K562 (cell line): ENCODE measurements around the gene VWF. TPM values are rescaled to one million over a fixed set of nuclear protein-coding genes. Genes with fewer than 3 reads are reported as not detected.

Source experiments
- ATAC-seq: fragments of 200-7000 bp; cut with Tn5 transposase; 3 replicates; pipeline ENCODE4 v1.9.1; 2020; ENCODE audit warnings: moderate library complexity
- BruUV-seq: library from RNA; stranded (reverse); fragments of 400-500 nt; replicated peaks from 2 replicates; lab custom pipeline; 2021; lab: Mats Ljungman, UMichigan
- CTCF ChIA-PET: fragments of 300-600 bp; formaldehyde crosslinking; extraction: SDS; loops from one replicate; lab custom pipeline; 2021; ENCODE audit warnings: low intra/inter-chr PET ratio; lab: Yijun Ruan, JAX
- POLR2A ChIA-PET: fragments of 300-600, 350-650 bp; sonication (Branson Sonifier 250); formaldehyde crosslinking; extraction: SDS; loops from one replicate; lab custom pipeline; 2021; ENCODE audit warnings: antibody characterized with exemption, inconsistent platforms; lab: Yijun Ruan, JAX
- DNase-seq, 4 experiments: peaks; one replicate each; pipeline versions ENCODE4 v3.0.0 to v3.0.0-alpha.2; 2011 to 2018; ENCODE audit warnings: low spot score in 3 of 4, mixed read lengths in 3 of 4; ENCODE audit errors: extremely low read depth in 1 of 4
- FAIRE-seq: peaks from 2 replicates; lab custom pipeline; 2011; peaks lifted over from hg19 to GRCh38; lab: Jason Lieb, UNC
- H2AFZ ChIP-seq: 2 replicates; pipeline ENCODE4 v1.6.0; 2011; ENCODE audit warnings: low read depth, low read length, control low read depth, inconsistent platforms
- H3K27ac ChIP-seq: fragments of 200-600 bp; 3 replicates; pipeline ENCODE4 v1.8.0; 2011; ENCODE audit warnings: low read depth, mild to moderate bottlenecking, control low read depth, inconsistent platforms, low read length, moderate library complexity, mixed read lengths; ENCODE audit errors: extremely low read depth
- H3K27me3 ChIP-seq, 2 experiments: fragments of 300-600 bp in 1 of 2; 2 replicates in 1 of 2; 3 replicates in 1 of 2; pipeline versions ENCODE4 v1.6.0 to v1.8.0; 2011; ENCODE audit warnings: inconsistent platforms in 2 of 2, low read length in 2 of 2, mild to moderate bottlenecking in 1 of 2, mixed read lengths in 1 of 2, moderate library complexity in 1 of 2; ENCODE audit not compliant: control insufficient read depth in 2 of 2, insufficient read depth in 2 of 2
- H3K36me3 ChIP-seq: fragments of 300-600 bp; 3 replicates; pipeline ENCODE4 v1.8.0; 2011; ENCODE audit warnings: mild to moderate bottlenecking, low read length, inconsistent platforms; ENCODE audit not compliant: control insufficient read depth, insufficient read depth
- H3K4me1 ChIP-seq, 2 experiments: fragments of 200-600 bp in 1 of 2; replicated peaks in 1 of 2; 2 replicates in 1 of 2; 3 replicates in 1 of 2; pipeline versions ENCODE4 v1.5.1 to v1.8.0; 2011; ENCODE audit warnings: inconsistent platforms in 2 of 2, low read length in 2 of 2, mild to moderate bottlenecking in 1 of 2, mixed read lengths in 1 of 2, moderate library complexity in 1 of 2; ENCODE audit not compliant: control insufficient read depth in 2 of 2, insufficient read depth in 2 of 2
- H3K4me2 ChIP-seq: 2 replicates; pipeline ENCODE4 v1.6.1; 2011; ENCODE audit warnings: low read length, control low read depth, inconsistent platforms, mixed read lengths; ENCODE audit not compliant: insufficient read depth
- H3K4me3 ChIP-seq: fragments of 200-600 bp; sonication (generic), shearing (Covaris generic); 2 replicates; pipeline ENCODE4 v1.5.1; 2016; ENCODE audit warnings: control low read depth, inconsistent platforms
- H3K79me2 ChIP-seq: fragments of 200-600 bp; 3 replicates; pipeline ENCODE4 v1.8.0; 2011; ENCODE audit warnings: low read length, inconsistent platforms; ENCODE audit not compliant: control insufficient read depth, insufficient read depth
- H3K9ac ChIP-seq, 2 experiments: 2 replicates each; pipeline versions ENCODE4 v1.6.0 to v1.6.1; 2011; ENCODE audit warnings: low read depth in 2 of 2, low read length in 2 of 2, control low read depth in 1 of 2, inconsistent platforms in 1 of 2, mild to moderate bottlenecking in 1 of 2, mixed read lengths in 1 of 2; ENCODE audit not compliant: insufficient read depth in 1 of 2
- H3K9me1 ChIP-seq: one replicate; pipeline ENCODE4 v1.6.0; 2011; ENCODE audit warnings: inconsistent platforms, mild to moderate bottlenecking, low read length, moderate library complexity; ENCODE audit not compliant: control insufficient read depth, insufficient read depth
- H3K9me3 ChIP-seq: replicated peaks from 2 replicates; pipeline ENCODE4 v1.5.1; 2011; ENCODE audit warnings: low read depth, low read length, inconsistent platforms; ENCODE audit not compliant: control insufficient read depth, insufficient read depth
- H4K20me1 ChIP-seq: replicated peaks from 2 replicates; pipeline ENCODE4 v1.6.1; 2011; ENCODE audit warnings: low read length, inconsistent platforms, mixed read lengths; ENCODE audit not compliant: control insufficient read depth, insufficient read depth
- CREB1 ChIP-seq, 2 experiments: sonication (generic) in 1 of 2; formaldehyde crosslinking in 1 of 2; IDR thresholded peaks; 2 replicates each; pipeline versions ENCODE4 v1.6.1 to v1.8.0; 2012 to 2022; ENCODE audit warnings: inconsistent platforms in 1 of 2, mild to moderate bottlenecking in 1 of 2, missing genetic modification reagents in 1 of 2, moderate library complexity in 1 of 2
- ELF4 ChIP-seq: fragments of 450-650 bp; formaldehyde crosslinking; IDR thresholded peaks from 2 replicates; pipeline ENCODE4 v1.4.0; 2022; ENCODE audit warnings: missing genetic modification characterization
- ZNF668 ChIP-seq: fragments of 250-450 bp; sonication (Bioruptor Pico); IDR thresholded peaks from 2 replicates; pipeline ENCODE4 v1.8.0; 2022; ENCODE audit warnings: mild to moderate bottlenecking, inconsistent platforms
- WGBS: fragments of 100-300 bp; shearing (Covaris generic); methylation state at CpG from one replicate; pipeline ENCODE4 v1.1.6; 2016; ENCODE audit warnings: low coverage, mixed read lengths; ENCODE audit not compliant: insufficient coverage; ENCODE audit errors: missing lambda C conversion rate; 5-methylcytosine and 5-hydroxymethylcytosine counted together
- in situ Hi-C: fragments of 300-500 bp; cut with MboI; formaldehyde crosslinking; loops from 4 replicates; pipeline ENCODE4 v1.15.0; 2018; ENCODE audit warnings: inconsistent platforms, mixed read lengths
- intact Hi-C: fragments of 100-400 bp; cut with micrococcal nuclease; formaldehyde crosslinking; loops from 2 replicates; pipeline ENCODE4 v1.14.2; 2022
- polyA plus RNA-seq, 8 experiments: library from polyadenylated mRNA; depleted of rRNA in 4 of 8; stranded (reverse) in 5 of 8; unstranded in 3 of 8; fragments of >200 nt; fragmentation: Nextera tagmentation in 2 of 8; fragmentation: Illumina TruSeq in 1 of 8; extraction: Ambion mirVana in 2 of 8; extraction: Trizol in 1 of 8; gene quantifications; 2 replicates each; pipeline versions ENCODE4 v1.2.1 to v1.2.3, GENCODE V29; 2011 to 2014; ENCODE audit warnings: inconsistent platforms in 1 of 8, missing spikeins in 1 of 8
- total RNA-seq, 7 experiments: library from RNA; depleted of rRNA in 6 of 7; stranded (reverse); fragments of >200 nt in 6 of 7; fragmentation: Illumina TruSeq in 2 of 7; extraction: Trizol in 2 of 7; gene quantifications; 2 replicates each; pipeline versions ENCODE4 v1.2.1 to v1.2.3, GENCODE V29; 2011 to 2021; ENCODE audit warnings: low replicate concordance in 1 of 7
- TF ChIP-seq, protein P1 (sequence below): sonication (generic); formaldehyde crosslinking; IDR thresholded peaks from 2 replicates; pipeline ENCODE4 v1.8.1; 2023; ENCODE audit warnings: mild to moderate bottlenecking, missing genetic modification reagents

VWF gene
- total and polyA plus RNA-seq, 9 of the 15 experiments (the other 6 are each of a cell fraction or from before 2014, with no cell fraction given): 0.53 TPM; not detected in 8

DNA sequence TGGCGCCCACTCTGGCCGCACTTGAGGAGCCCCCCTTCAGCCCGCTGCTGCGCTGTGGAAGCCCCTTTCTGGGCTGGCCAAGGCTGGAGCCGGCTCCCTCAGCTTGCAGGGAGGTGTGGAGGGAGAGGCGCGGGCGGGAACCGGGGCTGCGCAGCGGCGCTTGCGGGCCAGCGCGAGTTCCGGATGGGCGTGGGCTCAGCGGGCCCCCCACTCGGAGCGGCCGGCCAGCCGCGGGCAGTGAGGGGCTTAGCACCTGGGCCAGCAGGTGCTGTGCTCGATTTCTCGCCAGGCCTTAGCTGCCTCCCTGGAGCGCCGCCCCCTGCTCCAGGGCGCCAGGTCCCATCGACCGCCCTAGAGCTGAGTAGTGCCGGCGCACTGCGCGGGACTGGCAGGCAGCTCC, 8.0 kb upstream of the VWF start:
- FAIRE-seq: no peak

GRCh38 chr12:6125310-6125608, 789 bp upstream of the VWF start:
- ChIA-PET CTCF (no interaction called here), POLR2A (no interaction called here)
- Histone ChIP-seq H3K4me2 (no peak overlapping the region), H3K4me1 (no peaks in the 10 kb centered on the region; a peak in 1 of 5 replicates), H3K36me3 (no peaks in the 10 kb centered on the region), H3K79me2 (no peaks in the 10 kb centered on the region), H3K27me3 (peaks cover 10 to 29% of the 10 kb centered on the region in 2 experiments; a peak in 4 of 5 replicates), H3K27ac (no peak overlapping the region), H3K9me1 (no peaks in the 10 kb centered on the region), H4K20me1 (no peaks in the 10 kb centered on the region)
- in situ Hi-C loops: no loop called here
- BruUV-seq: no TSS peak
- 6% methylated on average over 2 of the region's 3 CpGs for WGBS
- no peak for TF ChIP-seq ELF4 (CRISPR knock-in tag)
- TF ChIP-seq ZNF668: no peak
- TF ChIP-seq, all 486 proteins: peak for 0
- intact Hi-C loops: no loop called here
- Histone ChIP-seq H3K9me3 (no peaks in the 10 kb centered on the region), H3K9ac (no peak overlapping the region), H2AFZ (no peak overlapping the region), H3K4me3 (no peak overlapping the region)
- no peak for ATAC-seq
- no peak for DNase-seq
- FAIRE-seq: no peak

More for the DNA sequence above, 8.0 kb upstream of the VWF start:
- H3K9me1 ChIP-seq: no peaks in the 10 kb centered on the region
- in situ Hi-C loops (no loop called here), intact Hi-C loops (no loop called here)
- DNase-seq (no peak), ATAC-seq (no peak)
- no peaks in the 10 kb centered on the region for H3K36me3 ChIP-seq
- H3K27me3 ChIP-seq: no peaks in the 10 kb centered on the region
- no peaks in the 10 kb centered on the region for H3K79me2 ChIP-seq
- H3K4me1 ChIP-seq: no peaks in the 10 kb centered on the region
- H3K4me3 ChIP-seq: no peak overlapping the region
- H3K9me3 ChIP-seq: no peaks in the 10 kb centered on the region
- no peak overlapping the region for H3K9ac ChIP-seq
- H3K27ac ChIP-seq: no peak overlapping the region
- BruUV-seq: no TSS peak
- H4K20me1 ChIP-seq: no peaks in the 10 kb centered on the region
- 40% methylated on average over 1 of the region's 34 CpGs for WGBS
- H2AFZ ChIP-seq: no peak overlapping the region
- TF ChIP-seq CREB1 (IDR thresholded peaks at IDR 0.05) (no peak), CREB1 (CRISPR knock-in tag; IDR thresholded peaks at IDR 0.05) (no peak)
- TF ChIP-seq, protein P1, sequence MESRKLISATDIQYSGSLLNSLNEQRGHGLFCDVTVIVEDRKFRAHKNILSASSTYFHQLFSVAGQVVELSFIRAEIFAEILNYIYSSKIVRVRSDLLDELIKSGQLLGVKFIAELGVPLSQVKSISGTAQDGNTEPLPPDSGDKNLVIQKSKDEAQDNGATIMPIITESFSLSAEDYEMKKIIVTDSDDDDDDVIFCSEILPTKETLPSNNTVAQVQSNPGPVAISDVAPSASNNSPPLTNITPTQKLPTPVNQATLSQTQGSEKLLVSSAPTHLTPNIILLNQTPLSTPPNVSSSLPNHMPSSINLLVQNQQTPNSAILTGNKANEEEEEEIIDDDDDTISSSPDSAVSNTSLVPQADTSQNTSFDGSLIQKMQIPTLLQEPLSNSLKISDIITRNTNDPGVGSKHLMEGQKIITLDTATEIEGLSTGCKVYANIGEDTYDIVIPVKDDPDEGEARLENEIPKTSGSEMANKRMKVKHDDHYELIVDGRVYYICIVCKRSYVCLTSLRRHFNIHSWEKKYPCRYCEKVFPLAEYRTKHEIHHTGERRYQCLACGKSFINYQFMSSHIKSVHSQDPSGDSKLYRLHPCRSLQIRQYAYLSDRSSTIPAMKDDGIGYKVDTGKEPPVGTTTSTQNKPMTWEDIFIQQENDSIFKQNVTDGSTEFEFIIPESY (CRISPR knock-in tag): peak; percentile 19; the same call in 1 of the 2 replicates
- TF ChIP-seq, all 486 proteins: peak for 1
- POLR2A ChIA-PET: interaction anchor here (0.8 kb wide), 1 partner anchor 20 kb away, joined by 3 read pairs; no protein-coding TSS in a partner anchor
- H3K4me2 ChIP-seq: no peak overlapping the region
- CTCF ChIA-PET: no interaction called here
